PC-3 (cell line): ENCODE measurements around the gene WWP2.

Experiments
- EZH2 ChIP-seq: fragments of 300-600 bp; sonication (generic); IDR thresholded peaks from one replicate; pipeline ENCODE4 v1.6.1; 2017; ENCODE audit warnings: antibody characterized with exemption, mild to moderate bottlenecking, low read length; ENCODE audit not compliant: unreplicated experiment
- EZH2phosphoT487 ChIP-seq: fragments of 300-600 bp; sonication (generic); IDR thresholded peaks from 2 replicates; pipeline ENCODE4 v1.6.1; 2018; ENCODE audit warnings: mild to moderate bottlenecking, antibody characterized with exemption, low read length, borderline replicate concordance
- TF ChIP-seq, protein P1 (sequence below): fragments of 300-600 bp; sonication (generic); conservative IDR thresholded peaks from 2 replicates; pipeline ENCODE4 v1.5.1; 2017; ENCODE audit warnings: antibody characterized with exemption, low read depth, mild to moderate bottlenecking, low read length

DNA sequence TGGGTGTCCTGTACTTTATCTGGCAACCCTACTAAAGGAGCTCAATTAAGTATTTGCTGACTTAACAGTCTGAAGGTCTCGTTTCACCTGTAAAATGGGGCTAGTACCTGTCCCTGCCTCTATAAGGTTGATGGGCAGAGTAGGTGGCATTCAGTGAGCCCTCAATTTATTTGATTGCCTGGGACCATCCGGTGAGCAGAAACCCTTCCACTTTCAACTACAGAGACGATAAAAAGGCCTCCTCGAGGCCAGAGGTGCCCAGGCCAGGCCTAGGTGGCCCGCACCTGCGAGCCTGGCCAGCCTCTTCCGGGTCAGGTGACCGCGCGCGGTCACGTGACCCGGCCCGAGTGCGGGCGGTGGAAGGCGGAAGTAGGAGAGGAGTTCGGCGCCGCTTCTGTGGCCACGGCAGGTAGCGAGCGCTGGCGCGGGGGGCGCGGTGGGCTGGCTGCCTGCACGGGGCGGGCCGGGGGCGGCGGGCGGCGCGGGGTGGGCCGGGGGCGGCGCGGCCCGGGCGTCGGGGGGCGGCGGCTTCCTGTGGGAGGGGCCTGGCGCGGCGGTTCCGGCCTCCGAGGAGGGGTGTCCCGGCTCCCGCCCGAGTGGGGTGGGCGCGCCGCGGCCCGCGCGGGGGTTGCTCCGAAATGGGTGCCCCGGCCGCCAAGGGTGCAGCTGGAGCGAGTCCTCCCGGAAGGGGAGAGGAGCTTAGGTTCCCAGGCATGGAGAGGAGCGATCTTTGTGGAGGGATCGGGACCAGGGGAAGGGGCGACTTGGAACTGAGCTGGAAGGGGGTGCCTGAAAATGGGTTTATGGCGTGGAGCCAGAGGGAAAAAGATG is at the start of gene WWP2:
- TF ChIP-seq, protein P1, sequence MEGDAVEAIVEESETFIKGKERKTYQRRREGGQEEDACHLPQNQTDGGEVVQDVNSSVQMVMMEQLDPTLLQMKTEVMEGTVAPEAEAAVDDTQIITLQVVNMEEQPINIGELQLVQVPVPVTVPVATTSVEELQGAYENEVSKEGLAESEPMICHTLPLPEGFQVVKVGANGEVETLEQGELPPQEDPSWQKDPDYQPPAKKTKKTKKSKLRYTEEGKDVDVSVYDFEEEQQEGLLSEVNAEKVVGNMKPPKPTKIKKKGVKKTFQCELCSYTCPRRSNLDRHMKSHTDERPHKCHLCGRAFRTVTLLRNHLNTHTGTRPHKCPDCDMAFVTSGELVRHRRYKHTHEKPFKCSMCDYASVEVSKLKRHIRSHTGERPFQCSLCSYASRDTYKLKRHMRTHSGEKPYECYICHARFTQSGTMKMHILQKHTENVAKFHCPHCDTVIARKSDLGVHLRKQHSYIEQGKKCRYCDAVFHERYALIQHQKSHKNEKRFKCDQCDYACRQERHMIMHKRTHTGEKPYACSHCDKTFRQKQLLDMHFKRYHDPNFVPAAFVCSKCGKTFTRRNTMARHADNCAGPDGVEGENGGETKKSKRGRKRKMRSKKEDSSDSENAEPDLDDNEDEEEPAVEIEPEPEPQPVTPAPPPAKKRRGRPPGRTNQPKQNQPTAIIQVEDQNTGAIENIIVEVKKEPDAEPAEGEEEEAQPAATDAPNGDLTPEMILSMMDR = no peak
- TF ChIP-seq EZH2 (no peak), EZH2phosphoT487 (no peak)
